COLO829 (cell line): ENCODE measurements around the gene TCP1.
"Not testable (repeated sequence)": the region's sequence is repeated elsewhere in the genome, so short reads cannot be mapped to it uniquely, and the experiment has no call there.

Source experiments
- DNase-seq: peaks from one replicate; pipeline ENCODE4 v3.0.0; 2012; ENCODE audit warnings: low spot score

The TCP1 gene

GRCh38 chr6:159777240-159777904 lies 12.0 kb downstream of the TCP1 start:
- DNase-seq: no peak

- DNase-seq: no peak
Measured at GRCh38 chr6:159772196-159772595, 17.2 kb downstream of the TCP1 start.

- DNase-seq: no peak
Measured at GRCh38 chr6:159769470-159769869, 19.9 kb downstream of the TCP1 start.

- no peak for DNase-seq
Measured at GRCh38 chr6:159766906-159767305, 22.5 kb downstream of the TCP1 start.

GRCh38 chr6:159762681-159763293 lies 26.6 kb downstream of the TCP1 start:
- no peak for DNase-seq

- DNase-seq: peak; percentile 71
Measured at GRCh38 chr6:159761873-159762680, 27.3 kb downstream of the TCP1 start, which contains the start of gene ACAT2. TSS of gene ACAT2 (plus strand) at chr6:159762045. CDS start at chr6:159762088, 43 bp downstream.

GRCh38 chr6:159761129-159761872 lies 28.1 kb downstream of the TCP1 start:
- no peak for DNase-seq

GRCh38 chr6:159760602-159761057 lies 28.8 kb downstream of the TCP1 start:
- peak; percentile 7 for DNase-seq

GRCh38 chr6:159759645-159760044 lies 29.8 kb downstream of the TCP1 start:
- no peak for DNase-seq

- no peak for DNase-seq
Measured at GRCh38 chr6:159758031-159759001, 31.1 kb downstream of the TCP1 start.

- DNase-seq: no peak
Measured at GRCh38 chr6:159756508-159756907, 32.9 kb downstream of the TCP1 start.

- DNase-seq: no peak
Measured at GRCh38 chr6:159754959-159755914, 34.2 kb downstream of the TCP1 start.

- no peak for DNase-seq
Measured at GRCh38 chr6:159754401-159754800, 35.0 kb downstream of the TCP1 start.

- DNase-seq: no peak
Measured at GRCh38 chr6:159753081-159753872, 36.1 kb downstream of the TCP1 start.

GRCh38 chr6:159751448-159751847 lies 38.0 kb downstream of the TCP1 start:
- no peak for DNase-seq

GRCh38 chr6:159748127-159748526 lies 41.3 kb downstream of the TCP1 start:
- not testable (repeated sequence) for DNase-seq

- DNase-seq: no peak
Measured at GRCh38 chr6:159746759-159747158, 42.6 kb downstream of the TCP1 start.

GRCh38 chr6:159745081-159745480 lies 44.3 kb downstream of the TCP1 start:
- DNase-seq: no peak

- no peak for DNase-seq
Measured at GRCh38 chr6:159742165-159742564, 47.2 kb downstream of the TCP1 start.
